DND-41 (cell line): ENCODE data around the gene MX1.

Experiments
- ATAC-seq: fragments of 200-7000 bp; cut with Tn5 transposase; 3 replicates; pipeline ENCODE4 v1.9.1; 2021; ENCODE audit warnings: low read depth; ENCODE audit not compliant: insufficient read depth
- DNase-seq: peaks from one replicate; pipeline ENCODE4 v3.0.0-alpha.2; 2020
- H2AFZ ChIP-seq: 2 replicates; pipeline ENCODE4 v1.6.0; 2012; ENCODE audit warnings: low read depth, low read length
- H3K27ac ChIP-seq: 2 replicates; pipeline ENCODE4 v1.5.1; 2012; ENCODE audit warnings: low read length, inconsistent platforms
- H3K27me3 ChIP-seq: fragments of 200-600 bp; sonication (generic); 2 replicates; pipeline ENCODE4 v1.6.0; 2012; ENCODE audit warnings: low read length, mild to moderate bottlenecking, inconsistent platforms; ENCODE audit not compliant: insufficient read depth, poor library complexity
- H3K36me3 ChIP-seq: 2 replicates; pipeline ENCODE4 v1.5.1; 2012; ENCODE audit warnings: low read length, inconsistent platforms; ENCODE audit not compliant: insufficient read depth
- H3K4me1 ChIP-seq: 2 replicates; pipeline ENCODE4 v1.5.1; 2012; ENCODE audit warnings: mild to moderate bottlenecking, low read length; ENCODE audit not compliant: insufficient read depth
- H3K4me2 ChIP-seq: 2 replicates; pipeline ENCODE4 v1.6.0; 2012; ENCODE audit warnings: mild to moderate bottlenecking, moderate library complexity, low read length, inconsistent platforms; ENCODE audit not compliant: insufficient read depth
- H3K4me3 ChIP-seq, 2 experiments: fragments of 200-600 bp in 1 of 2; shearing (Covaris generic) in 1 of 2; 2 replicates each; pipeline ENCODE4 v1.5.1; 2012 to 2016; ENCODE audit warnings: inconsistent platforms in 2 of 2, low read length in 2 of 2, mild to moderate bottlenecking in 2 of 2, low read depth in 1 of 2, moderate library complexity in 1 of 2
- H3K79me2 ChIP-seq: 2 replicates; pipeline ENCODE4 v1.6.0; 2012; ENCODE audit warnings: low read length, inconsistent platforms; ENCODE audit not compliant: insufficient read depth
- H3K9ac ChIP-seq: 2 replicates; pipeline ENCODE4 v1.6.0; 2012; ENCODE audit warnings: low read depth, mild to moderate bottlenecking, inconsistent platforms, low read length, moderate library complexity
- H3K9me3 ChIP-seq: 2 replicates; pipeline ENCODE4 v1.5.1; 2012; ENCODE audit warnings: low read length, moderate library complexity, mild to moderate bottlenecking, inconsistent platforms; ENCODE audit not compliant: insufficient read depth, severe bottlenecking
- H4K20me1 ChIP-seq: 2 replicates; pipeline ENCODE4 v1.6.0; 2012; ENCODE audit warnings: low read length; ENCODE audit not compliant: insufficient read depth
- CTCF ChIP-seq: IDR thresholded peaks from 2 replicates; pipeline ENCODE4 v1.5.1; 2012; ENCODE audit warnings: borderline replicate concordance, low read length, moderate library complexity, mild to moderate bottlenecking; ENCODE audit not compliant: poor library complexity, severe bottlenecking; ENCODE audit errors: extremely low read depth
- EZH2 ChIP-seq: IDR thresholded peaks from 3 replicates; pipeline ENCODE4 v1.6.1; 2012; ENCODE audit warnings: borderline replicate concordance, low read depth, mild to moderate bottlenecking, moderate library complexity, low read length, inconsistent platforms; ENCODE audit not compliant: severe bottlenecking

The MX1 gene

GRCh38 chr21:41387824-41388223 lies 38.2 kb upstream of the MX1 start:
- Histone ChIP-seq H3K79me2 (no peaks in the 10 kb centered on the region), H3K9me3 (no peaks in the 10 kb centered on the region), H3K9ac (no peak overlapping the region), H3K4me3 (no peak overlapping the region), H3K27me3 (no peaks in the 10 kb centered on the region), H3K36me3 (peaks cover 64% of the 10 kb centered on the region), H4K20me1 (no peaks in the 10 kb centered on the region), H2AFZ (no peak overlapping the region), H3K4me2 (no peak overlapping the region), H3K4me1 (no peaks in the 10 kb centered on the region), H3K27ac (no peak overlapping the region)
- TF ChIP-seq CTCF: no peak
- no peak for TF ChIP-seq EZH2
- DNase-seq (no peak), ATAC-seq (no peak)

- Histone ChIP-seq H3K27ac (no peak overlapping the region; the same call in 1 of the 2 replicates), H3K4me2 (no peak overlapping the region)
These were observed 37.8 kb upstream of the MX1 start for GRCh38 chr21:41388259-41388658.

GRCh38 chr21:41390043-41390639 lies 35.9 kb upstream of the MX1 start:
- H3K9me3 ChIP-seq: no peaks in the 10 kb centered on the region
- no peak for ATAC-seq
- no peak overlapping the region for H2AFZ ChIP-seq
- H3K4me1 ChIP-seq: no peaks in the 10 kb centered on the region
- TF ChIP-seq CTCF (no peak), EZH2 (no peak)
- no peaks in the 10 kb centered on the region for H3K27me3 ChIP-seq
- H3K79me2 ChIP-seq: no peaks in the 10 kb centered on the region
- no peak overlapping the region for H3K27ac ChIP-seq
- H3K9ac ChIP-seq: no peak overlapping the region
- H3K4me2 ChIP-seq: no peak overlapping the region
- peaks cover 57% of the 10 kb centered on the region for H3K36me3 ChIP-seq
- H3K4me3 ChIP-seq: no peak overlapping the region
- DNase-seq: no peak
- H4K20me1 ChIP-seq: no peaks in the 10 kb centered on the region

More at GRCh38 chr21:41388259-41388658, 37.8 kb upstream of the MX1 start:
- Histone ChIP-seq H3K4me3 (no peak overlapping the region), H3K9me3 (no peaks in the 10 kb centered on the region), H4K20me1 (no peaks in the 10 kb centered on the region), H3K27me3 (no peaks in the 10 kb centered on the region), H3K36me3 (peaks cover 60% of the 10 kb centered on the region), H3K79me2 (no peaks in the 10 kb centered on the region), H3K9ac (no peak overlapping the region), H2AFZ (no peak overlapping the region), H3K4me1 (no peaks in the 10 kb centered on the region)
- DNase-seq (no peak), ATAC-seq (no peak)
- TF ChIP-seq CTCF (no peak), EZH2 (no peak)

- no peak overlapping the region for H3K9ac ChIP-seq
- no peak overlapping the region for H3K4me2 ChIP-seq
- ATAC-seq (no peak), DNase-seq (no peak)
- H4K20me1 ChIP-seq: no peaks in the 10 kb centered on the region
- no peaks in the 10 kb centered on the region for H3K79me2 ChIP-seq
- no peaks in the 10 kb centered on the region for H3K27me3 ChIP-seq
- TF ChIP-seq EZH2 (no peak), CTCF (no peak)
- no peak overlapping the region for H3K27ac ChIP-seq
- no peaks in the 10 kb centered on the region for H3K9me3 ChIP-seq
- H2AFZ ChIP-seq: no peak overlapping the region
- no peak overlapping the region for H3K4me3 ChIP-seq
- peaks cover 60% of the 10 kb centered on the region for H3K36me3 ChIP-seq
- no peaks in the 10 kb centered on the region for H3K4me1 ChIP-seq
These were observed 32.1 kb upstream of the MX1 start for GRCh38 chr21:41393876-41394465.
